ENCODE measurements around the gene LHX3. TPM values are rescaled to one million over a fixed set of nuclear protein-coding genes. Genes with fewer than 3 reads are reported as not detected.

LHX3 gene
- polyA plus RNA-seq, 3 donors from 2014 or later, result not detected

- H3K27me3 Mint-ChIP-seq (ENCODE audit: low read depth in 3 of 3), result peaks cover 2 to 6% (median 3%) of the 10 kb centered on the region in 3 donors
- H3K4me1 Mint-ChIP-seq, result peaks cover 37 to 40% of the 10 kb centered on the region in 2 donors
- peak; percentile 79 to 87 (median 82) for DNase-seq
- H3K36me3 Mint-ChIP-seq, result no peaks in the 10 kb centered on the region
- H3K4me3 Mint-ChIP-seq, result peak within 1 kb of the TSS; percentile 92 to 96 (median 95)
- H3K27ac Mint-ChIP-seq, result peak within 1 kb of the TSS; percentile 85 to 97 (median 92)
- no peaks in the 10 kb centered on the region for H3K9me3 Mint-ChIP-seq
Measured at GRCh38 chr9:136245219-136246150, 40.6 kb upstream of the LHX3 start, which contains the start of gene QSOX2. Gene QSOX2, minus strand, starts transcription at chr9:136245812. Its CDS starts 9 bp downstream, at chr9:136245803.

- peak overlapping the region; percentile 92 to 96 (median 95) for H3K4me3 Mint-ChIP-seq
- no peaks in the 10 kb centered on the region for H3K36me3 Mint-ChIP-seq
- no peaks in the 10 kb centered on the region for H3K9me3 Mint-ChIP-seq
- peak overlapping the region; percentile 85 to 97 (median 92) for H3K27ac Mint-ChIP-seq
- H3K27me3 Mint-ChIP-seq (ENCODE audit: low read depth in 3 of 3), result peaks cover 2 to 5% (median 3%) of the 10 kb centered on the region in 3 donors
- DNase-seq, result no peak
- peaks cover 37 to 40% of the 10 kb centered on the region in 2 donors for H3K4me1 Mint-ChIP-seq
Measured at GRCh38 chr9:136244969-136245218, 40.0 kb upstream of the LHX3 start.

- no peaks in the 10 kb centered on the region for H3K36me3 Mint-ChIP-seq
- DNase-seq, result peak; percentile 41 to 56 (median 50)
- peak overlapping the region; percentile 85 to 97 (median 92) for H3K27ac Mint-ChIP-seq
- H3K27me3 Mint-ChIP-seq (ENCODE audit: low read depth in 3 of 3), result peaks cover 2 to 3% (median 2%) of the 10 kb centered on the region in 3 donors
- no peaks in the 10 kb centered on the region for H3K9me3 Mint-ChIP-seq
- peaks cover 39 to 40% of the 10 kb centered on the region in 2 donors for H3K4me1 Mint-ChIP-seq
- H3K4me3 Mint-ChIP-seq, result peak overlapping the region; percentile 92 to 96 (median 95)
Measured at GRCh38 chr9:136244122-136244968, 39.4 kb upstream of the LHX3 start.

- peak overlapping the region; percentile 92 to 96 (median 95) for H3K4me3 Mint-ChIP-seq
- DNase-seq, result no peak
- H3K9me3 Mint-ChIP-seq, result no peaks in the 10 kb centered on the region
Measured at GRCh38 chr9:136243631-136244030, 38.7 kb upstream of the LHX3 start.

GRCh38 chr9:136242918-136243525 is 38.1 kb upstream of the LHX3 start:
- Mint-ChIP-seq H3K4me1 (peaks cover 40 to 43% of the 10 kb centered on the region in 2 donors), H3K27me3 (ENCODE audit: low read depth in 3 of 3) (peaks cover 2 to 3% (median 2%) of the 10 kb centered on the region in 3 donors), H3K36me3 (no peaks in the 10 kb centered on the region), H3K27ac (peak overlapping the region; percentile 85 to 97 (median 92)), H3K9me3 (no peaks in the 10 kb centered on the region), H3K4me3 (peak overlapping the region; percentile 39 to 96 (median 95))
- no peak for DNase-seq

More at GRCh38 chr9:136243631-136244030, 38.7 kb upstream of the LHX3 start:
- Mint-ChIP-seq H3K27me3 (ENCODE audit: low read depth in 3 of 3) (peaks cover 2 to 3% (median 2%) of the 10 kb centered on the region in 3 donors), H3K36me3 (no peaks in the 10 kb centered on the region), H3K27ac (peak overlapping the region; percentile 85 to 97 (median 92)), H3K4me1 (peaks cover 40 to 43% of the 10 kb centered on the region in 2 donors)

DNA sequence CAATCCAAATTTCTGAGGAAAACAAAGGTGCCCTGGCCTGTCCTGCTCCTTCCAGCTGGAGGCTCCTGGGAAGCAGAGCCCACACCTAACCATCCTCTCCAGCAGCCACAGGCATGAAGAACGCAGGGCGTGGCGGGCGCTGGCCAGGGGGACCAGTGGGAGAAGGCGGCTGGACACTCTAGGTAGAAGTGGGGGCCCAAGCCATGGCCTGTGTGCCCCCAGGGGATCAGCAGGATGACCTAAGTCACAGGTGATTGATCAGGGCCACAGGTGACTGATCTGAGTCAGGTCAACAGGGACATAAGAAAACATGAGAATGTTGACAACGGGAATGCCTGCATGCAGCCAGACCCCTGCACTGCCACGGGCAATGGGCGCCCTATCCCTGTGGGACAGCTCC is 37.3 kb upstream of the LHX3 start:
- Mint-ChIP-seq H3K27me3 (ENCODE audit: low read depth in 3 of 3) (peaks cover 2 to 3% (median 2%) of the 10 kb centered on the region in 3 donors), H3K9me3 (no peaks in the 10 kb centered on the region), H3K4me3 (peak overlapping the region in 1 of 5 donors; percentile 13), H3K36me3 (no peaks in the 10 kb centered on the region), H3K4me1 (peaks cover 40 to 43% of the 10 kb centered on the region in 2 donors), H3K27ac (no peak overlapping the region)
- no peak for DNase-seq

- peaks cover 2 to 3% (median 2%) of the 10 kb centered on the region in 3 donors for H3K27me3 Mint-ChIP-seq (ENCODE audit: low read depth in 3 of 3)
- H3K27ac Mint-ChIP-seq, result peak overlapping the region in 1 of 6 donors; percentile 7
- peaks cover 40 to 43% of the 10 kb centered on the region in 2 donors for H3K4me1 Mint-ChIP-seq
- no peaks in the 10 kb centered on the region for H3K36me3 Mint-ChIP-seq
- H3K9me3 Mint-ChIP-seq, result no peaks in the 10 kb centered on the region
- no peak for DNase-seq
- H3K4me3 Mint-ChIP-seq, result no peak overlapping the region
Measured at GRCh38 chr9:136241542-136241941, 36.6 kb upstream of the LHX3 start.

- H3K27ac Mint-ChIP-seq, result peak overlapping the region in 1 of 6 donors; percentile 7
- no peaks in the 10 kb centered on the region for H3K9me3 Mint-ChIP-seq
- no peaks in the 10 kb centered on the region for H3K36me3 Mint-ChIP-seq
- peaks cover 40% of the 10 kb centered on the region in 2 donors for H3K4me1 Mint-ChIP-seq
- no peak for DNase-seq
- no peak overlapping the region for H3K4me3 Mint-ChIP-seq
- H3K27me3 Mint-ChIP-seq (ENCODE audit: low read depth in 3 of 3), result peaks cover 2 to 3% (median 2%) of the 10 kb centered on the region in 3 donors
Measured at GRCh38 chr9:136240941-136241340, 36.0 kb upstream of the LHX3 start.

DNA sequence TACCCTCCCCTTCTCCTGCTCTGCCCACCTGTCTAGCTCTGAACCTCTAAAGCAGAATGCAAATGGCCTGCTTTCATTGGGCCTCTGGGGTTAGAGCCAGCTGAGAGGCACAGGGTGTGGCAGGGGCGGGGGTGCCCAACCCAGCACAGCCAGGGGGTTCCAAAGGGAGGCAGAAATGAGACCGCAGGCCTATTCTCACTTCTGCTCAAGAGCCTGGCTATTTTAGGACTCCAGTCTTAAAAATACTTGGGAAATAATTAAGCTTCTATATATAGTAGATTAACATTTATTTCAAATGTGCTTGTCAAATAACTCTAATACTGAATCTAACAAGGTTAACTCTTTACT is 35.0 kb upstream of the LHX3 start:
- Mint-ChIP-seq H3K4me1 (peaks cover 38 to 39% of the 10 kb centered on the region in 2 donors), H3K27me3 (ENCODE audit: low read depth in 3 of 3) (peaks cover 2 to 4% (median 2%) of the 10 kb centered on the region in 3 donors), H3K9me3 (no peaks in the 10 kb centered on the region), H3K36me3 (peaks cover 0 to 5% (median 3%) of the 10 kb centered on the region in 3 donors), H3K27ac (no peak overlapping the region), H3K4me3 (no peak overlapping the region)
- no peak for DNase-seq

DNA sequence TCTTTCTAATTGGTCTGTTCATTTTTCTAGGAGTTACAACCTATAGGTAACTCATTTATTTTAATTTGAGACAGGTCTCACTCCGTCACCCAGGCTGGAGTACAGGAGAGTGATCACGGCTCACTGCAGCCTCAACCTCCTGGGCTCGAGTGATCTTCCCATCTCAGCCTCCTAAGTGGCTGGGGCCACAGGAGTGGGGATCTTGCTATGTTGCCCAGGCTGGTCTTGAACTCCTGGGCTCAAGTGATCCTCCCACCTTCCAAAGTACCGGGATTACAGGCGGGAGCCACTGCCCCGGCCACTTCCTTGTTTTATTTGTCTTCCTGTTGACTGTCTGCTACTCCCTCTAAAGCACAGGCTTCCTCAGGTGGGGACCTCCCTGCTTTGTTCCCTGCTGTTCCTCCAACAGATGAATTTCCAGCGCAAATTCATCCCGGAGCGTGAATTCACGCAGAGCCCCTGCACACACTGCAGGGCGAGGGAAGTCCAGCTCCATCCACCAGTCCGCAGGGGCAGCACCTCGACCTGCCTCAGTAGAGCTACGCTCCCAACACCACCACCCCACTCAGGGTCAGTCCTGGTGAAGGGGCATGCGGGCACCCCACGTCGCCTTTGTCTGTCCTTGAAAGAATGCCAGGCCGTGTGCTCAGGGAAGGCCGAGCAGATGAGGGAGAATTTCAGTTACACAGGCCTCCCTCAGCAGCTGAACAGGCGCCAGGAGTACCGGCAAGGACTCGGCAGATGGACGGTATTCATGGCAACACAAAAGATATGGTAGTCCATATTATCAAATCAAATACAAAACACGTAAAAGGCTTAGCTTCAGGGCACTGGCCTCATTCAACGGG is 34.4 kb upstream of the LHX3 start:
- H3K9me3 Mint-ChIP-seq, result no peaks in the 10 kb centered on the region
- no peak overlapping the region for H3K27ac Mint-ChIP-seq
- H3K4me3 Mint-ChIP-seq, result no peak overlapping the region
- H3K36me3 Mint-ChIP-seq, result peaks cover 0 to 6% (median 3%) of the 10 kb centered on the region in 3 donors
- no peak for DNase-seq
- H3K27me3 Mint-ChIP-seq (ENCODE audit: low read depth in 3 of 3), result peaks cover 0 to 2% (median 0%) of the 10 kb centered on the region in 3 donors
- H3K4me1 Mint-ChIP-seq, result peaks cover 32 to 33% of the 10 kb centered on the region in 2 donors

- Mint-ChIP-seq H3K27ac (no peak overlapping the region), H3K4me1 (peaks cover 30 to 32% of the 10 kb centered on the region in 2 donors), H3K9me3 (no peaks in the 10 kb centered on the region), H3K4me3 (no peak overlapping the region), H3K36me3 (peaks cover 0 to 6% (median 3%) of the 10 kb centered on the region in 3 donors), H3K27me3 (ENCODE audit: low read depth in 3 of 3) (peaks cover 0 to 2% (median 0%) of the 10 kb centered on the region in 3 donors)
- DNase-seq, result no peak
Measured at GRCh38 chr9:136238342-136238732, 33.4 kb upstream of the LHX3 start.

DNA sequence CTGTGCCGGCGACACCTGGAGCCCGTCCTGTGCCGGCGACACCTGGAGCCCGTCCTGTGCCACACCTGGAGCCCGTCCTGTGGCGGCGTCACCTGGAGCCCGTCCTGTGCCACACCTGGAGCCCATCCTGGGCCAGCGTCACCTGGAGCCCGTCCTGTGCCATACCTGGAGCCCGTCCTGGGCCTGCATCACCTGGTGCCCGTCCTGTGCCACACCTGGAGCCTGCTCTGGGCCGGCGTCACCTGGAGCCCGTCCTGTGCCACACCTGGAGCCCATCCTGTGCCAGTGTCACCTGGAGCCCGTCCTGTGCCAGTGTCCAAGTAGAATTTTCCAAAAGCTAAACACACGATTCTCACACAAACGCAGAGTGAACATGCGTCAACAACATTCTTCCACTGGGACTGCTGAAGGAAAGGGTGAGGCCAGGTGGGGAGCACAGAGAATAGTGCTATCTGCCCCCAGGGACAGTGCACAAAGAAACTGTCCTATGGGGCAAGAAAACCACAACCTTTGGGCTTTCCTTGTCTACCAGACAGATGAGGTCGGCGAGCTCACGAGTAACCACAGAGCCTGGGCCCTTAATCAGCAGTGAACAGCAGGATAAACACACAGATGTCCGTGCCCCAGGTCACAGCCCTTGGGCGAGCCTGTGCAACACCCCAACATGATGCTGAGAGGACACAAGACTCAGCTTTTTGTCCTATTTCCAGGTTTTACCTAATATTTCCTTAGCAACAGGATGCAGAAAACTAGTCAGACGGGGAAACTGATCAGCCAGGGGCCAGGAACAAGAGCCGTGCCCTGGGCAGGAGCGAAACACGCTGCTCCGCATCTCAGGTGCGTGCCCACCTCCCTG is 32.8 kb upstream of the LHX3 start:
- Mint-ChIP-seq H3K9me3 (no peaks in the 10 kb centered on the region), H3K27me3 (ENCODE audit: low read depth in 3 of 3) (peaks cover 0 to 2% (median 0%) of the 10 kb centered on the region in 3 donors), H3K36me3 (peaks cover 0 to 6% (median 3%) of the 10 kb centered on the region in 3 donors), H3K4me1 (peaks cover 26 to 29% of the 10 kb centered on the region in 2 donors), H3K4me3 (no peak overlapping the region), H3K27ac (no peak overlapping the region)
- no peak for DNase-seq

Data from immature natural killer cell (primary cell).